Measurements from ENCODE around the gene PDZD7.

Gene PDZD7

DNA sequence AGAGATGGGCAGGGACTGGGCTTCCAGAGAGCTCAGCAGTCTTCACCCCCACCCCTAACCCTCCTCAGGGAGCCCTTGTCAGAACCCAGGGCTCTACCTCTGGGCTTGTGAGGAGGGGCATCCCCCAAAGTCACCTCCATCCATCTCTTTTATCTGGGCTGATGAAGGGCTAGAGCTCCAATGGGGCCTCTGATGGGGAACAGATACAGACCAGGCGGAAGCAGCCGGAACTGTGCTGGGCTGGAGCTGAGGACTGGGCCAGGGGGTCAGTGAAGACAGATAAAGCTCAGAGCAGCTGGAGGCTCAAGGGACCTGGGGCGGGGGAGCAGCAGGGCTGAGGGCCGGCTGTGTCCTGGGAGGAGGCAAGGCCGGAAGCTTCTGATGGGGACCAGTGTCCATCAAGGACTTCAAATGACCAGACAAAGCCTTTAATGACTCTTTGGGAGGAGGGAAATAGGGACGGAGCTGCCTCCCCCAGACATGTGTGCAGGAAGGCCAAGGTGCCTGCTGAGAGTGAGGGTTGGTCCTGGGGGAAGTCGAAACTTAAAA, 41.0 kb upstream of the PDZD7 start:
- no peak for DNase-seq (ENCODE audit: extremely low spot score)
- no peak for TF ChIP-seq CTCF (IDR thresholded peaks at IDR 0.05; ENCODE audit: control extremely low read depth, extremely low read depth, low read depth, missing control alignments)
- ChIA-PET CTCF (interaction anchor here (0.7 to 23.4 kb wide), 8 partner anchors 10 to 70 kb away, joined by 3 to 855 read pairs (median 4); partner anchors contain the start of genes PDZD7 and SFXN3), POLR2A (no interaction called here)

DNA sequence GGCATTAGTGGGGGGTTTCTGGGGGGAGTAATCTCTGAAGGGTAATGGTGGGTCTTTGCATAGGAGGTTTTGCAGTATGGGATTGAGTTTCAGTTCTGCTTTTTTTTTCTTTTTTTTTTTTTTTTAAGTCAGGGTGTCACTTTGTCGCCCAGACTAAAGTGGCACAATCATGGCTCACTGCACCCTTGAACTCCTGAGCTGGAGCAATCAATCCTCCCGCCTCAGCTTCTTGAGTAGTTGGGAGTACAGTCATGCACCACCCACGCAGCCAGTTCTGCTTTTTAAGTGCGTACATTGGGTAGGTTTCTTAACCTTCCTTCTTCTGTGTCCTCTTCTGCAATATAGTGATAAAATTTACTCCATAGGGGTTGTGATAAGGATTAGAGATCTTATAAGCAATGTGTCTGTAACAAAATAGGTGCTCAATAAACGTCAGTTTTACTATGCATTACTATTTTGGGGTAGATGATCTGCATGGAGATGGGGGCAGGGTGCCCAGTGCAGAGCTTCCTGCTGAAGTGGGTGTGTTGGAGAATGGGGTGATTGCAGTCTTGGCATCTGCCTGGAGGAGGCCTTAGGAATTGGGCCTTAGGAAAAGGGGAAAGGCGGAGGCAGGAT, 40.4 kb upstream of the PDZD7 start:
- ChIA-PET CTCF (interaction anchor here (0.7 to 23.4 kb wide), 8 partner anchors 10 to 71 kb away, joined by 3 to 855 read pairs (median 4); partner anchors contain the start of genes PDZD7 and SFXN3), POLR2A (no interaction called here)
- DNase-seq (ENCODE audit: extremely low spot score) = no peak

GRCh38 chr10:101070098-101070497, 39.2 kb upstream of the PDZD7 start:
- no peak for TF ChIP-seq CTCF (IDR thresholded peaks at IDR 0.05; ENCODE audit: control extremely low read depth, extremely low read depth, low read depth, missing control alignments)
- ChIA-PET CTCF (interaction anchor here (1.9 to 23.4 kb wide), 4 partner anchors 12 to 30 kb away, joined by 10 to 855 read pairs (median 36); partner anchors contain the start of genes PDZD7 and SFXN3), POLR2A (no interaction called here)
- no peak for DNase-seq (ENCODE audit: extremely low spot score)

More for the DNA sequence above, 40.4 kb upstream of the PDZD7 start:
- TF ChIP-seq CTCF (IDR thresholded peaks at IDR 0.05; ENCODE audit: control extremely low read depth, extremely low read depth, low read depth, missing control alignments) = no peak

- TF ChIP-seq CTCF (IDR thresholded peaks at IDR 0.05; ENCODE audit: control extremely low read depth, extremely low read depth, low read depth, missing control alignments) = no peak
- POLR2A ChIA-PET = no interaction called here
- CTCF ChIA-PET = interaction anchor here (1.9 to 23.4 kb wide), 5 partner anchors 12 to 50 kb away, joined by 10 to 855 read pairs (median 21); partner anchors contain the start of genes PDZD7 and SFXN3
- DNase-seq (ENCODE audit: extremely low spot score) = no peak
Observed at GRCh38 chr10:101069441-101069840, 38.5 kb upstream of the PDZD7 start.

DNA sequence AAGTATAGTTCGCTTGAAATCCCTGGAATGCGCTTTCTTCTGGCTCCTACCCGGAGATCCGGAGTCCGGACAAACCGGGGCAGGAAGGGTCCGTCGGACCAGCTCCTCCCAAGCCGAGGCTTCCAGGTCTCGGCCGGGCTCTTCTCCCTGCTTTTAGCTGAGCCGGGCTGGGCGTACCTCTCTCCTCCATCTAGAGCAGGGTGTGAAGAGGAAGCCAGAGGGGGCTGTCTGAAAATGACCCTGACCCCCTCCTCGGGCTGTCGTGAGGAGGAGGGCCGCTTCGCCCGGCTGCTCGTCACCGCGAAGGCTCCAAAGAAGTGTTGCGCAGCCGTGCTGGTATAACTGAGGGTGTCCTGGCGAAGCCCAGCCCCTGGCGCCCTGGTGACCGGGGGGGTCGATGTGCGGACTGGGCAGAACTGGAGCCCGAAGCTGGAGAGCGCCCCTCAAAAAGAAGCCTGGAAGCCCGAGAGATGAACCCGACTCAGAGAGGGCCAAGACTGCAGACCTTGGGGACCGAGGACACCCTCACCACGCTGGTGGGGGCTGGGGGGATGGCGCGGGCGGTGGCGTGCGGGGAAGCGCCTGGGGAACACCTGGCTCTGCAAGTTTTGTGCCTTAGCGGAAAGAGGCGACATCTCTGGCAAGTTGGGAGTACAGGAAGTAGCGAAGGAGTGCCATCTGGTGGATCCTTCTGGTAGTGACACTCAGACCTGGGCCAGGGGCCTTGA, 36.6 kb upstream of the PDZD7 start:
- peak; percentile 84 for DNase-seq (ENCODE audit: extremely low spot score)
- CTCF ChIA-PET = interaction anchor here (0.8 to 23.4 kb wide), 7 partner anchors 9 to 48 kb away, joined by 3 to 855 read pairs (median 21); partner anchors contain the start of genes PDZD7 and SFXN3
- POLR2A ChIA-PET = no interaction called here
- TF ChIP-seq CTCF (IDR thresholded peaks at IDR 0.05; ENCODE audit: control extremely low read depth, extremely low read depth, low read depth, missing control alignments) = peak; percentile 78

DNA sequence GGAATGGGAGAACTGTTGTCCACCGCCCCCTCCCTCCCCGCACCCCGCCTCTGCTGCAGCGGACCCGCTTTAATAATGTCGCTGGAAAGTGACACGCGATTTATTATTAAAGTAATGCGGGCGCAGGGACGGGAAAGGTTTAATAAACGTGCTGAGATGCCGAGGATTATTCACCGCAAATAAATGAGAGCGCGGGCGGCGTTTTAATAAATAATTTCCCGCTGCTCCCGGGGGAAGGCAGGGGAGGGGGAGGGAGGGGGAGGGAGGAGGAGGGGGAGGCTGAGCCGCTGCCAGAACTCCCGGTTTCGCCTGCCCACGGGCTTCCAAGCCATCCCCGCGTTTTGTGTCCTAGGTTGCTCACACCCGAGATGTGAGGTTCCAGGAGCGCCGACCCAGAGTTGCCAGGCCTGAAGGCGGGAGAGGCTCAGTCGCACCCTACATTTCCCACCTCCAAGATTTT, 36.0 kb upstream of the PDZD7 start:
- TF ChIP-seq CTCF (IDR thresholded peaks at IDR 0.05; ENCODE audit: control extremely low read depth, extremely low read depth, low read depth, missing control alignments) = no peak
- ChIA-PET CTCF (interaction anchor here (0.8 to 23.4 kb wide), 8 partner anchors 9 to 75 kb away, joined by 3 to 855 read pairs (median 17); partner anchors contain the start of genes PDZD7 and SFXN3), POLR2A (no interaction called here)
- DNase-seq (ENCODE audit: extremely low spot score) = no peak

All from GM10248 (cell line).